ENCODE results near the gene HBA1.
"Not testable (repeated sequence)": the region's sequence is repeated elsewhere in the genome, so short reads cannot be mapped to it uniquely, and the experiment has no call there.

The HBA1 gene

DNA sequence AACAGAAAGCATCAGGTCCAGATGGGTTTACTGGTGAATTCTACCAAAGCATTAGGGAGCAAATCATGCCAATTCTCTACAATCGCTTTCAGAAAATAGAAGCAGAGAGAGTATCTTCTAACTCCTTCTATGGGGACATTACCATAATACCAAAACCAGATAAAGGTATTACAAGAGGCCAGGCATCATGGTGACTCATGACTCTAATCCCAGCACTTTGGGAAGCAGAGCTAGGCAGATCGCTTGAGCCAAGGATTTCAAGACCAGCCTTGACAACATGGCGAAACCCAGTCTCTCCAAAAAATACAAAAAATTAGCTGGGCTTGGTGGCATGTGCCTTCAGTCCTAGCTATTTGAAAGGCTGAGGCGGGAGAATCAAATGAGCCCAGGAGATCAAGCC lies 26.8 kb downstream of the HBA1 start:
- no peak for DNase-seq (ENCODE audit: low spot score)

DNA sequence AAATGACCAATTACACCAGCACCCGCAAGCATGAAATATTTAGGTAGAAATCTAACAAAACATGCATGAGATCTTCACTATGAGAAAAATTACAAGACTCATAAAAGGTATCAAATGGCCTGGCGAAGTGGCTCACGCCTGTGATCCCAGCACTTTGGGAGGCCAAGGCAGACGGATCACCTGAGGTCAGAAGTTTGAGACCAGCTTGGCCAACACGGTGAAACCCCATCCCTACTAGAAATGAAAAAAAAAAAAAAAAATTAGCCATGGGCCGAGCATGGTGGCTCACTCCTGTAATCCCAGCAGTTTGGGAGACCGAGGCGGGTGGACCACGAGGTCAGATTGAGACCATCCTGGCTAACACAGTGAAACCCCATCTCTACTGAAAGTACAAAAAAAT lies 27.6 kb downstream of the HBA1 start:
- not testable (repeated sequence) for DNase-seq (ENCODE audit: low spot score)

DNA sequence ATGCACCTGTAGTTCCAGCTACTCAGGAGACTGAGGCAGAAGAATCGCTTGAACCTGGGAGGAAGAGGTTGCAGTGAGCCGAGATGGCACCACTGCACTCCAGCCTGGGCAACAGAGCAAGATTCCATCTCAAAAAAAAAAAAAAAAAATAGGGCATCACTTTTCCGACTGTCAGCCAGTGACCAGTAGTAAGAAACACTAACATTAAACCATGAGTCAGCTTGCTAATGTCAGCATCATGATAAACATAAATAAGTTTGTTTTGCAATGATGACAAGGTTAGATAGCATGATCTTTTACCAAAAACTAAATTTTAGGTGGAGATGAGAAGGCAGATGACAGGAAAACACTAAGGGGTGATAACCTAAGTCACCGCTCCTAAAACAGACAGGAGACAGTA lies 32.9 kb downstream of the HBA1 start:
- DNase-seq (ENCODE audit: low spot score): not testable (repeated sequence)

DNA sequence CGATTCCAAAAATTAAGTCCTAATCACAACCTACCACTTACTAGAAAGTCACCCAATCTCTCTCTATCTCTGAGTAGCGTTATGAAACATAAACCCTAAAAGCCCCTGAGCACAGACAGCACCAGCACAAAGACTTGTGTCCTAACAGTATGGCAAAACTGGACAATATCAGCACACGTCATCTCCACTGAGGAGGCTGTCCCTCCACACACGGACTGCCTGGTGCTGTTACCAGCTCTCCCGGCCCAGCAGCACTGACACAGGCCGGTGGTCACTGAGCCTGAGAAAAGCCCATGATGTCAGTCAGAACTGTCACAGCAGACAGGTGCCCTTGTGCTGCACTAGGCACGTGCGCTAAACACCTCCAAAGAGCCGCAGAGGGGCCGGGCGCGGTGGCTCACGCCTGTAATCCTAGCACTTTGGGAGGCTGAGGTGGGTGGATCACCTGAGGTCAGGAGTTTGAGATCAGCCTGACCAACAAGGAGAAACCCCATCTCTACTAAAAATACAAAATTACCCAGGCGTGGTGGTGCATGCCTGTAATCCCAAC lies 35.2 kb downstream of the HBA1 start:
- not testable (repeated sequence) for DNase-seq (ENCODE audit: low spot score)

DNA sequence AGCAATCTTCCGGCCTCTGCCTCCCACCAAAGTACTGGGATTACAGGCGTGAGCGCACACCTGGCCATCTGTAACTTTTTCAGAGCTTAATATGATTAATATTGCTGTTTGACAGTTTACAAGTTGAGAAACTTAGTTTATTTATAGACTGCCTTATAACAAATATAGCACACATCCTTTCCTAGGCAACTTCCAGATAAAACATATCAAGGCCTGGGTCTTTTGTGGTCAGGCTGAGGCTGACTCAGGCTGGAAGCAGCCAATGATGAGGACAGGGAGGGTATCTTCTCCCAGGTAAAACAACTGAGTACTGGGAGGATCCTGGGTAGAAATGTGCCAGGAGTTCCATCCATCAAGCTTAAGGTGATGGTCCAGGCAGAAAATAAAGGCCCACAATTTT lies 36.5 kb downstream of the HBA1 start:
- no peak for DNase-seq (ENCODE audit: low spot score)

DNA sequence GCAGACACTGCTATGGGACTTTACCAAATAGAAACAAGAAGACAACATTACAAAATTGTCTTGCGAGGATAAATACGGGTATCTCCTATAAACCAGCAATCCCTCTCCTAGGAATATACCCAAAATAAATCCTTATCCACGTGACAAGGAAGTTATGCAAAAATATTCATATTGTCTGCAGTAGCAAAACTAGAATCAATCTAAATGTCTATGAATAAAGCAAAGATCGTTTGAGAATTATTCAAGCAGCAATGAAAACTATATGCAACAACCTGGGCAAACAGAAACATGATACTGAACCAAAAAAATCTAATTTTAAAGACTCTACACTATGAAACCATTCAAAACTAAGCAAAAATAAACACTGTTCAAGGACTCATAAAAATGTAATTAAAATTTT lies 43.5 kb downstream of the HBA1 start:
- DNase-seq (ENCODE audit: low spot score): no peak
